Smooth muscle cell (in vitro differentiated cells): ENCODE data around the gene CCDC138. TPM values are rescaled to one million over a fixed set of nuclear protein-coding genes. Genes with fewer than 3 reads are reported as not detected.
"Not testable (repeated sequence)": the region's sequence is repeated elsewhere in the genome, so short reads cannot be mapped to it uniquely, and the experiment has no call there.

Source experiments
- DNase-seq: peaks from one replicate; lab custom pipeline; 2025; ENCODE audit not compliant: unreplicated experiment; lab: John Stamatoyannopoulos, UW
- H2AFZ ChIP-seq: fragments of 200-600 bp; sonication (generic); 2 replicates; pipeline ENCODE4 v1.6.0; 2016; ENCODE audit warnings: antibody characterized with exemption, low read depth, mild to moderate bottlenecking
- H3F3A ChIP-seq: fragments of 200-600 bp; sonication (generic); 2 replicates; pipeline ENCODE4 v1.6.0; 2017; ENCODE audit warnings: antibody characterized with exemption, low read depth
- H3K27ac ChIP-seq: fragments of 200-600 bp; sonication (generic); 2 replicates; pipeline ENCODE4 v1.5.1; 2016; ENCODE audit warnings: low read depth, mild to moderate bottlenecking
- H3K27me3 ChIP-seq: fragments of 200-600 bp; sonication (generic); 2 replicates; pipeline ENCODE4 v1.6.1; 2016; ENCODE audit warnings: low read depth, mild to moderate bottlenecking
- H3K36me3 ChIP-seq: fragments of 200-600 bp; sonication (generic); 2 replicates; pipeline ENCODE4 v1.5.1; 2016; ENCODE audit warnings: low read depth
- H3K4me1 ChIP-seq: fragments of 200-600 bp; sonication (generic); 2 replicates; pipeline ENCODE4 v1.5.1; 2016; ENCODE audit warnings: low read depth
- H3K4me2 ChIP-seq: fragments of 200-600 bp; sonication (generic); 2 replicates; pipeline ENCODE4 v1.6.0; 2016; ENCODE audit warnings: mild to moderate bottlenecking
- H3K4me3 ChIP-seq: fragments of 200-600 bp; sonication (generic); 2 replicates; pipeline ENCODE4 v1.5.1; 2016; ENCODE audit warnings: mild to moderate bottlenecking
- H3K79me2 ChIP-seq: fragments of 200-600 bp; sonication (generic); 2 replicates; pipeline ENCODE4 v1.6.0; 2016; ENCODE audit warnings: low read depth, mild to moderate bottlenecking
- H3K9ac ChIP-seq: fragments of 200-600 bp; sonication (generic); 2 replicates; pipeline ENCODE4 v1.6.0; 2016; ENCODE audit warnings: low read depth
- H3K9me3 ChIP-seq: fragments of 200-600 bp; sonication (generic); replicated peaks from 2 replicates; pipeline ENCODE4 v1.5.1; 2016; ENCODE audit warnings: low read depth
- H4K20me1 ChIP-seq: fragments of 200-600 bp; sonication (generic); 2 replicates; pipeline ENCODE4 v1.6.0; 2016; ENCODE audit warnings: low read depth
- WGBS: methylation state at CpG from one replicate; pipeline ENCODE4 v1.1.7; 2016; ENCODE audit warnings: low lambda C conversion rate; 5-methylcytosine and 5-hydroxymethylcytosine counted together
- polyA plus RNA-seq: library from polyadenylated mRNA; unstranded; fragments of >200 nt; fragmentation: Nextera tagmentation; extraction: Ambion mirVana; gene quantifications from 2 replicates; pipeline ENCODE4 v1.2.1, GENCODE V29; 2016
- total RNA-seq: library from RNA; depleted of rRNA; stranded (reverse); fragments of >200 nt; gene quantifications from 2 replicates; pipeline ENCODE4 v1.2.3, GENCODE V29; 2014
- TF ChIP-seq, protein P1 (sequence below): fragments of 200-600 bp; sonication (generic); IDR thresholded peaks from 2 replicates; pipeline ENCODE4 v1.5.1; 2017; ENCODE audit warnings: borderline replicate concordance, mild to moderate bottlenecking, antibody characterized with exemption; ENCODE audit not compliant: insufficient read depth, poor library complexity, severe bottlenecking

CCDC138 gene, protein sequence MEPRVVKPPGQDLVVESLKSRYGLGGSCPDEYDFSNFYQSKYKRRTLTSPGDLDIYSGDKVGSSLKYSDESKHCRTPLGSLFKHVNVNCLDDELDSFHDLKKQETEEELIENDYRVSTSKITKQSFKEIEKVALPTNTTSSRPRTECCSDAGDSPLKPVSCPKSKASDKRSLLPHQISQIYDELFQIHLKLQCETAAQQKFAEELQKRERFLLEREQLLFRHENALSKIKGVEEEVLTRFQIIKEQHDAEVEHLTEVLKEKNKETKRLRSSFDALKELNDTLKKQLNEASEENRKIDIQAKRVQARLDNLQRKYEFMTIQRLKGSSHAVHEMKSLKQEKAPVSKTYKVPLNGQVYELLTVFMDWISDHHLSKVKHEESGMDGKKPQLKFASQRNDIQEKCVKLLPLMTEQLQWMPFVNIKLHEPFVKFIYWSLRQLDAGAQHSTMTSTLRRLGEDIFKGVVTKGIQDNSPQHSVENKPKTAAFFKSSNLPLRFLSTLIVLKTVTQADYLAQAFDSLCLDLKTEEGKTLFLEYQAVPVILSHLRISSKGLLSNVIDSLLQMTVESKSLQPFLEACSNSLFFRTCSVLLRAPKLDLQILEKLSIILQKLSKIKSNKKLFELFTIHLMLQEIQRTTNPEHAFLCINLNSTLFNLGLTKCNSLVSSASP
- total RNA-seq (5.9 and 24.3 TPM in 2 replicates), polyA plus RNA-seq (2.7 and 5.8 TPM in 2 replicates)

- TF ChIP-seq, protein P1, sequence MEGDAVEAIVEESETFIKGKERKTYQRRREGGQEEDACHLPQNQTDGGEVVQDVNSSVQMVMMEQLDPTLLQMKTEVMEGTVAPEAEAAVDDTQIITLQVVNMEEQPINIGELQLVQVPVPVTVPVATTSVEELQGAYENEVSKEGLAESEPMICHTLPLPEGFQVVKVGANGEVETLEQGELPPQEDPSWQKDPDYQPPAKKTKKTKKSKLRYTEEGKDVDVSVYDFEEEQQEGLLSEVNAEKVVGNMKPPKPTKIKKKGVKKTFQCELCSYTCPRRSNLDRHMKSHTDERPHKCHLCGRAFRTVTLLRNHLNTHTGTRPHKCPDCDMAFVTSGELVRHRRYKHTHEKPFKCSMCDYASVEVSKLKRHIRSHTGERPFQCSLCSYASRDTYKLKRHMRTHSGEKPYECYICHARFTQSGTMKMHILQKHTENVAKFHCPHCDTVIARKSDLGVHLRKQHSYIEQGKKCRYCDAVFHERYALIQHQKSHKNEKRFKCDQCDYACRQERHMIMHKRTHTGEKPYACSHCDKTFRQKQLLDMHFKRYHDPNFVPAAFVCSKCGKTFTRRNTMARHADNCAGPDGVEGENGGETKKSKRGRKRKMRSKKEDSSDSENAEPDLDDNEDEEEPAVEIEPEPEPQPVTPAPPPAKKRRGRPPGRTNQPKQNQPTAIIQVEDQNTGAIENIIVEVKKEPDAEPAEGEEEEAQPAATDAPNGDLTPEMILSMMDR, result no peak
- DNase-seq, result peak; percentile 56
- peak within 1 kb of the TSS; percentile 71 for H3K27ac ChIP-seq
- peaks cover 18% of the 10 kb centered on the region for H3F3A ChIP-seq
- no peak within 1 kb of the TSS for H2AFZ ChIP-seq
- peak within 1 kb of the TSS; percentile 98 for H3K4me2 ChIP-seq
- H3K36me3 ChIP-seq, result peaks cover 7% of the 10 kb centered on the region
- no peaks in the 10 kb centered on the region for H4K20me1 ChIP-seq
- no peaks in the 10 kb centered on the region for H3K79me2 ChIP-seq
- no peaks in the 10 kb centered on the region for H3K9me3 ChIP-seq
- H3K4me1 ChIP-seq, result peaks cover 7% of the 10 kb centered on the region
- peak within 1 kb of the TSS; percentile 83 for H3K4me3 ChIP-seq
- peak within 1 kb of the TSS; percentile 79 for H3K9ac ChIP-seq
- no peaks in the 10 kb centered on the region for H3K27me3 ChIP-seq
- under 1% methylated on average over 63 of the region's 78 CpGs for WGBS
Observed at GRCh38 chr2:108786354-108787215, at the start of gene CCDC138. TSS of gene CCDC138 (plus strand) at chr2:108786771. CDS start at chr2:108786823, 52 bp downstream.

GRCh38 chr2:108757973-108758372 is 28.6 kb upstream of the CCDC138 start:
- H3K4me2 ChIP-seq, H3K36me3 ChIP-seq, H3K9ac ChIP-seq, H3F3A ChIP-seq, H3K27me3 ChIP-seq, H3K4me3 ChIP-seq, H3K9me3 ChIP-seq, H3K79me2 ChIP-seq, H3K4me1 ChIP-seq, DNase-seq, H4K20me1 ChIP-seq, H2AFZ ChIP-seq, H3K27ac ChIP-seq: not testable (repeated sequence)
- 99% methylated on average over 9 of the region's 9 CpGs for WGBS

GRCh38 chr2:108762618-108763017 is 24.0 kb upstream of the CCDC138 start:
- not testable (repeated sequence) for H3K4me2 ChIP-seq, H3K9me3 ChIP-seq, H3K27ac ChIP-seq, H3K4me3 ChIP-seq, H3K79me2 ChIP-seq, H3K4me1 ChIP-seq, H2AFZ ChIP-seq, H4K20me1 ChIP-seq, H3K9ac ChIP-seq, DNase-seq, H3K27me3 ChIP-seq, H3F3A ChIP-seq
- peaks cover 29% of the 10 kb centered on the region for H3K36me3 ChIP-seq

GRCh38 chr2:108766671-108767070 is 19.9 kb upstream of the CCDC138 start:
- H3K4me2 ChIP-seq, H3K4me1 ChIP-seq, H3K4me3 ChIP-seq, H3K9ac ChIP-seq, DNase-seq, H3K27me3 ChIP-seq, H3K9me3 ChIP-seq, H3K27ac ChIP-seq, H3F3A ChIP-seq, H3K79me2 ChIP-seq, H4K20me1 ChIP-seq, H2AFZ ChIP-seq: not testable (repeated sequence)
- WGBS, result 98% methylated on average over 5 of the region's 5 CpGs
- H3K36me3 ChIP-seq, result peaks cover 32% of the 10 kb centered on the region

DNA sequence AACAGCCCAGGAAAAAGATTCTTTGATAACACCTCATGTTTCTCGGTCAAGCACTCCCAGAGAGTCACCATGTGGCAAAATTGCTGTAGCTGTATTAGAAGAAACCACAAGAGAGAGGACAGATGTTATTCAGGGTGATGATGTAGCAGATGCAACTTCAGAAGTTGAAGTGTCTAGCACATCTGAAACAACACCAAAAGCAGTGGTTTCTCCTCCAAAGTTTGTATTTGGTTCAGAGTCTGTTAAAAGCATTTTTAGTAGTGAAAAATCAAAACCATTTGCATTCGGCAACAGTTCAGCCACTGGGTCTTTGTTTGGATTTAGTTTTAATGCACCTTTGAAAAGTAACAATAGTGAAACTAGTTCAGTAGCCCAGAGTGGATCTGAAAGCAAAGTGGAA is 18.7 kb upstream of the CCDC138 start:
- H3K4me3 ChIP-seq, H3K4me2 ChIP-seq, H3F3A ChIP-seq, H3K4me1 ChIP-seq, H3K27ac ChIP-seq, H3K9me3 ChIP-seq, H3K9ac ChIP-seq, H3K79me2 ChIP-seq, H4K20me1 ChIP-seq, H3K27me3 ChIP-seq, DNase-seq, H2AFZ ChIP-seq: not testable (repeated sequence)
- 98% methylated on average over 2 of the region's 2 CpGs for WGBS
- H3K36me3 ChIP-seq, result peaks cover 41% of the 10 kb centered on the region
